Posterior vena cava (tissue), 2 donors: ENCODE results near the gene SLC39A11. TPM values are rescaled to one million over a fixed set of nuclear protein-coding genes. Genes with fewer than 3 reads are reported as not detected.
"Not testable (repeated sequence)": the region's sequence is repeated elsewhere in the genome, so short reads cannot be mapped to it uniquely, and the experiment has no call there.

Source experiments
- DNase-seq: peaks from one replicate; pipeline ENCODE4 v3.0.0-alpha.2; 2020; ENCODE audit warnings: low spot score
- intact Hi-C, 2 donors: fragments of 100-400 bp; cut with DNase I; formaldehyde crosslinking; loops; one replicate each; pipeline versions ENCODE4 v1.14.1 to v1.14.2; 2022 to 2023
- total RNA-seq, 2 donors: library from RNA; stranded (reverse); fragmentation: NEBNext Ultra II Directional; extraction: Animal tissue kit (Norgen Biotek cat#: 25700); gene quantifications; one replicate each; pipeline ENCODE4 v1.2.1, GENCODE V29; 2021
- donor health status: DM: yes; HTN: yes; CAD: no.
- donor health status: DM: yes; HTN: yes; CAD: no.

SLC39A11 gene
- total RNA-seq, 2 donors from 2014 or later, result 20.6 to 25.8 TPM

DNA sequence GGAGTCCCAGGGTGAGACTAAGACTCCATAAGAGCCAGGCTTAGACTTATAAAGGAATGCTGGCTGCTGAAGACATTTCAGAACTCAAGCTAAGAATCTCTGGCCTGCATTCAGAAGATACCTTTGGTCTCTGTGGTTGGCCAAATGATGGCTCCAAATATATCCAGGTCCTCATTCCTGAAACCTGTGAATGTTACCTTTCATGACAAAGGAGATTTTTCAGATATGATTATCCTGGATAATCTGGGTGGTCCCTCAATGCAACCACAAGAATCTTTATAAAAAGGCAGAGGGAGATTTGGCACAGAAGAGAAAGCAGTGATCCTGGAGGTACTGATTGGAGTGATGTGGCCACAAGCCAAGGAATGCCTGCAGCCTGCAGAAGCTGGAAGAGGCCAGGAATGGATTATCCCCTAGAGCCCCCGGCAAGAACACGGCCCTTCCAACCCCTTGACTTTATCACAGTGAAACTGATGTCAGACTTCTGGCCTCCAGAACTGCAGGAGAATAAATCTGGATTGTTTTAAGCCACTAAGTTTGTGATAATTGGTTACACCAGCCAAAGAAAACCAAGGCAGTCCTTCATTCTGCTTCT is 253.3 kb downstream of the SLC39A11 start:
- DNase-seq, result no peak
- intact Hi-C loops, result loop anchor here in 1 of 2 donors (2.0 to 10.0 kb wide), 2 partner anchors 48 to 64 kb away; no protein-coding TSS in a partner anchor

DNA sequence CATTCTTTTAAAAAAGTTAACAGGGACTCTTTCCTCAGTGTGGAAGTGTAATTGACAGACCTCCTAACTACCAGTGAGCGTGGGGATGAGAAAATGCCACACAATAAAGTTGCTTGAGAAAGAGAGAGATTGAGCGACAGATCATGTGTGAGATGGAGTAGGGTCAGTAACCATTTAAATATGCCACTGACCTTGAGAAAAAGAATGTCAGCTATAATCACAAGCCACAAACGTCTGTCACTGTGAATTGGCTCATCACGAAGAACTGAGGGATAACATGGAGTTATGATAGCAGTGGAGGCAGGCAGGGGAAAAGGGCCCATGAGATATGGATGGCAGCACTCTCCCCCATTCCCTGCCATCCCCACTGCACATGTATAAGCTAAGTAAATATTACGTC is 253.9 kb downstream of the SLC39A11 start:
- intact Hi-C loops, result loop anchor here in 1 of 2 donors (2.0 to 10.0 kb wide), 2 partner anchors 48 to 64 kb away; no protein-coding TSS in a partner anchor
- DNase-seq, result no peak

DNA sequence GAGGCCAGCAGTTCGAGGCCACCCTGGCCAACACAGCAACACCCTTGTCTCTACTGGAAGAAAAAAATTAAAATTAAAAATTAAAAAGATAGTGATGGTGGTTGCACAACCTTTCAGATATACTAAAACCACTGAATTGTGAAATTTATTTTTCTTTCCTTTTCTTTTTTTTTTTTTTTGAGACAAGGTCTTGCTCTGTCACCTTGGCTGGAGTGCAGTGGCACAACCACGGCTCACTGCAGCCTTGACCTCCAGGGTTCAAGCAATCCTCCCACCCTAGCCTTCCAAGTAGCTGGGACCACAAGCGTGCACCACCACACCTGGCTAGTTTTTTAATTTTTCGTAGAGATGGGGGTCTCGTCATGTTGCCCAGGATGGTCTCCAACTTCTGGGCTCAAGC is 254.4 kb downstream of the SLC39A11 start:
- no peak for DNase-seq
- intact Hi-C loops, result loop anchor here in 1 of 2 donors (2.0 to 10.0 kb wide), 2 partner anchors 49 to 63 kb away; no protein-coding TSS in a partner anchor

DNA sequence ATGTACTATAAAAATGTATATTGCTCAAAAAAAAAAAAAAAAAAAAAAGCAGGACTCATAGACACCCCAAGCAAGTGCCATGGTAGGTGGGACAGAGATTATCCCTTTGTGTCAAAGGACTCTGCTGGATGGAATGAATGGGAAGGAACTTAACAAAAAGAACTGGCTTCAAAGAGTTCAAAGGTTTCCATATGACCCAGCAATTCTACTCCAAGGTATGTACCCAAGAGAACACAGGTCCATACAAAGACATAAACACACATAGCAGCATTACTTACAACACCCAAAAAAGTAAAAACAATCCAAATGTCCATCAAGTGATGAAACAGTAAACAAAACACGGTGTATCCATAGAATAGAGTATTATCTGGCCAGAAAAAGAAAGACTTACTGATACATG is 255.2 kb downstream of the SLC39A11 start:
- intact Hi-C loops, result loop anchor here in 1 of 2 donors (10.0 kb wide), 1 partner anchor 63 kb away; no protein-coding TSS in a partner anchor
- no peak for DNase-seq

DNA sequence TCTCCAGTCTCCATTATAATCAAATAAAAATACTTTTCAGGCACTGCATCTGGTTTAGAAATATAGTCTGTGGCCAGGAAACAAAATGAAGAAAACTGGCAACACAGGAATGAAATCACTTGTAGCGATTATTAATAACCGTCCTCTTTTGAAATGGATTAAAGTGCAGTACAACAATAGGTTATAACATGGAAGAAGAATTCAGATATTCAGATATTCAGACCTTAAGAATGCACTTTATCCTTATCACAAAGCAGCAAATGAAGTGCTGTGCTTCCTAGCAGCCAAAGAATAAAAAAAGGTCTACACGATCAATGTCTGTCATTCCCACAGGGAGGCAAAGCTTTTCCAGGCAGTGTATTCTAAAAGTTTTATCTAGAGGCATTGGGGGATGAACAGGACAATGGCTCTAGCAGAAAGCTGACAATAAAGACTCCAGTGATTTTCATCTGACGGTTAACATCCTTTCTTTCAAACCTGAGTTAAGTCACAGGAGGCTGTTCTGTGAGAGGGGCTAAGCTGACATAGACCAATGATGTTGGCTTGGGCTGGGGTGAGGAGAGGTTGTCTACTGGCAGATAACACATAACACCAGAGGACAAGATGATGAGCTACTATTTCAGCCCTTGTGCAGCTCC is 259.2 kb downstream of the SLC39A11 start:
- intact Hi-C loops, result loop anchor here in 1 of 2 donors (10.0 kb wide), 1 partner anchor 58 kb away; no protein-coding TSS in a partner anchor
- no peak for DNase-seq

DNA sequence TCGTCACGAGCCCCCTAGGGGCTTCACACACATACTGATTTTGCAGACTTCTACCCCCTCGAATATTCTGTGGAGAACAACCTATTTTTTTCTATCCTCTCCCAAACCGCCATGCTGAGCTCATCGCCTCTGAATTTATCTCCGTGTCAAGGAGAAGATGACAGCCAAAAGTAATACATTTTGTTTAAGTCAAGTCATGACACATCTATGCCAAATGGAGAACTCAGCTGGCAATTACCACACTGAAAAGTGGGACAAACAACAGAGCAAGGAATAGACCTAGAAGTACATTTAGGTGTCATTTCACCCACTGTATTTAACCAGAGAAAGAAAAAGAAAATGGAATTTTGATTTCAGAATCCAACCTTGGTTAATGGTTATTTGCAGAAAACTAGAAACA is 260.2 kb downstream of the SLC39A11 start:
- no peak for DNase-seq
- intact Hi-C loops, result loop anchor here in 1 of 2 donors (10.0 kb wide), 1 partner anchor 58 kb away; no protein-coding TSS in a partner anchor

DNA sequence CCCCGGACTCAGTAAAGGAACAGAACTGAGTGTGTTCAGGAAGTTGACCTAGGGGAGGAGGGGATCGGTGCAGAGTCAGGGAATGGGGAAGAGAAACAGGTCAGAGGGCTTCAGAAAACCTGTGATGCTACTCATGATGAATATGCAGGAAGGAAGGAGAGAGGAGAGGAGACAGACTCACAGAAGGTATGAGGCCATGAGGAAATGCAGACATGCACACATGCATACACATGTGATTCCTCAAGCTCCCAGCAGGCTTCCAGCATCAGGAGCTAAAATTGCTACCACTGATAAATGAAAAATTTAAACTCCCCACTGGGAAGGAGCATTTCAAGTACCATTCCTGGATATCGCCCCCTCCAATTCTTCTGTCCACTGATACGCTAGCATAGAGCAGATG is 262.6 kb downstream of the SLC39A11 start:
- DNase-seq, result no peak
- intact Hi-C loops, result loop anchor here in 1 of 2 donors (10.0 kb wide), 1 partner anchor 55 kb away; no protein-coding TSS in a partner anchor

DNA sequence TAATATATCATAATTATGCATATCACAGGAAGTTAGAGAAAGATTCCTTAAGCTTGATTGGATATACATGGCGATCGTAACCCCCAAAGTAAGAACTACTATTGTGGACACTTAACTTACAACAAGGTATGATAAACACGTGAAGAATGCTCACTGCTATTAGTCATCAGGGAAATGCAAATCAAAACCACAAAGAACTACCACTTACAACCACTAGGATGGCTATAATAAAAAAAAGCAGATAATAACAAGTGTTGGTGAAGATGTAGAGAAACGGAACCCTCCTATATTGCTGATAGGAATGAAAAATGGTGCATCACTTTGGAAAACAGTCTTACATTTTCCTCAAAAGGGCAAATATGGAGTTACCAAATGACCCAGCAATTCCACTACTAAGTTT is 265.9 kb downstream of the SLC39A11 start:
- intact Hi-C loops, result no loop called here
- no peak for DNase-seq

DNA sequence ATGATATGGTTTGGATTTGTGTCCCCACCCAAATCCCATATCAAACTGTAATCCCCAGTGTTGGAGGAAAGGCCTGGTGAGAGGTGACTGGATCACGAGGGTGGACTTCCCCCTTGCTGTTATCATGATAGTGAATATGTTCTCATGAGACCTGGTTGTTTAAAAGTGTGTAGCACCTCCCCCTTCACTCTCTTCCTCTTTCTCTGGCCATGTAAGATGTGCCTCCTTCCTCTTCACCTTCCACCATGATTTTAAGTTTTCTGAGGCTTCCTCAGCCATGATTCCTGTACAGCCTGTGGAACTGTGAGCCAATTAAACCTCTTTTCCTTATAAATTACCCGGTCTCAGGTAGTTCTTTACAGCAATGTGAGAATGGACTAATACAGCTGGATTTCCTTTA is 266.4 kb downstream of the SLC39A11 start:
- DNase-seq, intact Hi-C loops: not testable (repeated sequence)

DNA sequence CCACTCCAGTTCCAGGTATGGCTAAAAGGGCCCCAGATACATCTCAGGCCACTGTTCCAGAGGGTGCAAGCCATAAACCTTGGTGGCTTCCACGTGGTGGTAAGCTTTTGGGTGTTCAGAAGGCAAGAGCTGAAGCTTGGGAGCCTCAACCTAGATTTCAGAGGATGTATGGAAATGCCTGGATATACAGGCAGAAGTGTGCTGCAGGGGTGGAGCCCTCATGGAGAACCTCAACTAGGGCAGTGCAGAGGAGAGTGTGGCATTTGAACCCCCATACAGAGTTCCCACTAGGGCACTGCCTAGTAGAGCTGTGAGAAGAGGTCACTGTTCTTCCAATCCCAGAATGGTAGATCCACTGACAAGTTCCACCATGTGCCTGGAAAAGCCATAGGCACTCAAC is 267.3 kb downstream of the SLC39A11 start:
- no peak for DNase-seq
- intact Hi-C loops, result no loop called here

DNA sequence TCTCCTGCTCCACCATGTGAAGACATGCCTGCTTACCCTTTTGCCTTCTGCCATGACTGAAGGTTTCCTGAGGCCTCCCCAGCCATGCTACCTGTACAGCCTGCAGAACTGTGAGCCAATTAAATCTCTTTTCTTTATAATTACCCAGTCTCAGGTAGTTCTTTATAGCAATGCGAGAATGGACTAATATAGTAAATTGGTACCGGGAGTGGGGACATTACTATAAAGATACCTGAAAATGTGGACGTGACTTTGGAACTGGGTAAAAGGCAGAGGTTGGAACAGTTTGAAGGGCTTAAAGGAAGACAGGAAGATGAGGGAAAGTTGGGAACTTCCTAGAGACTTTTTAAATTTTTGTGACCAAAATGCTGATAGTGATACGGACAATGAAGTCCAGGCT is 268.2 kb downstream of the SLC39A11 start:
- intact Hi-C loops, DNase-seq: not testable (repeated sequence)

DNA sequence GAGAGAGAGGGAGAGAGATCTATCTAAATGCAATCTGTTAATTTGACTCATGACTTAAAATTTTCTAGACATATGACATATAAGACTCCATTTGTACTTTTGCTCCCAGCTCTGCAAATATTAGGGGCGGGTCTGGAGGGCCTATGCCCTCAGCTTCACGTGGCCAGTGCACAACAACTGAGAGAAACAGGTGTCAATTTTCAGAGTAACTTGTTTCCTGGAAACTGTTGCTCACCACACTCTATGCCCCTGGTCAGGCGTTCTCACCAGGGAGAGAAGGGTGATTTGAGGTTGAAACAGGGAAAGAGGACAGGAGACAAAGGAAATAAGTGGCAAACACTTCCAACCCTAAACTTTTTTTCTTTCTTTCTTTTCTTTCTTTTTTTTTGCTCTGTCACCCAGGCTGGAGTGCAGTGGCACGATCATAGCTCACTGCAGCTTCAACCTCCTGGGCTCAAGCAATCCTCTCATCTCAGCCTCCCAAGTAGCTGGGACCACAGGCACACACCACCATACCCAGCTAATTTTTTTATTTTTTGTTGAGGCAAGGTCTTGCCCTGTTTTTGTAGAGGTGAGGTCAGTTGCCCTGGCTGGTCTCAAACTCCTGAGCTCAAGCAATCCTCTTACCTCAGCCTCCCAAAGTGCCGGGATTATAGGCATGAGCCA is 270.0 kb downstream of the SLC39A11 start:
- intact Hi-C loops, result no loop called here
- DNase-seq, result no peak

DNA sequence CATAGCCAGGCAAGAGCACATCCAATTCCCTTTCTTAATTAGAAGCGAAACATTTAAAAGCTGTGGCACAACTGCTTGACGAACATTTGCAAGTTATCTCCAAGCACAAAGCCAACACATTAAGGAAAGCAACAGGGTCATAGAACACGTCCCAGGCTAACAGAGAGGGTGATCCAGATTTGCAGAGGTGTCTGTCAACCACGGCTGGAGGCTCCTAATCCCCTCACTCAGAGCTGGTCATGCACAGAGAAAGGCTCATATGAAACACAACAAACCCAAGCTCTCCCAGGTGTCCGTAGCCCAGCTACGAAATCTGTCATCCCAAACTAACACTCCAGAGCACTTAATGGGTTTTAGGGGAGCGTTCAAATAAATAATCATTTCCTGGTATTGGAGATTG is 276.1 kb downstream of the SLC39A11 start:
- DNase-seq, result no peak
- intact Hi-C loops, result no loop called here

DNA sequence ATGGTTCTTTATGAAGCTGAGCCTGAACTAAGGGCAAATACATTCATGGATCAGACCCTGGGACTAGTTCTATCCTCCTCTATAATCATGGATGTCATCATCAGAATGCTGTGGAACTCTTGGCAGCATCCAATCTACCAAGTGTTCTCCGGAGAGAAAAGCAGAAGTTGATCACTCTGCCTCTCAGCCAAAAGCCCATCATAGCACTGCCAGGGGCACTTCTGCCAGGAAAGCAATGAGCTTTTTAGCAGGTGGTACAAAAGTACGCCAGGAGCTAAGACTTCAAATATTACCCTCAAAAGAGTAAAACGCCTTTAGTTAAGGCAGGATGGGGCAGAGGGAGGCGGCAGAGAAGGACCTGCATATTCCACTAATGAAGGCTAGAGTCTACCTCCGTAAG is 279.0 kb downstream of the SLC39A11 start:
- intact Hi-C loops, result no loop called here
- no peak for DNase-seq

DNA sequence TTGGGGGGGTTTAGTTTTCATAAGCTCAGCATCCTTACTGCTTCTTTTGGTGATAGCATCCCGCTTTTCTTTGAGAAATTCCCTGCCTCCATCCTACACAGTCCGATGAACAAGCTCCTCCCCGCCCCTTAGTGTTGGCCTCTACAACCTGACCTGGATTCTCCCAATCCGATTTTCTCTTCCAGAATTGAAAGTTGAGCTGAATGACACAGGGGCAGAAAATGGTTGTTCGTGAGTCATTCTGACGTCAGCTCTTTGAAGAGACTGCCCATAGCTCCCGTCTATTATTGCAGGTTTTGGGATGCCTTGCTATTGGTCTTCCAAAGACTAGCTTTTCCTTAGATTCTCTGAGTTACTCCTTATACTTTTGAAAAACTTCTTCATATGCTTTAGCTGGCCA is 279.7 kb downstream of the SLC39A11 start:
- DNase-seq, result no peak
- intact Hi-C loops, result no loop called here

DNA sequence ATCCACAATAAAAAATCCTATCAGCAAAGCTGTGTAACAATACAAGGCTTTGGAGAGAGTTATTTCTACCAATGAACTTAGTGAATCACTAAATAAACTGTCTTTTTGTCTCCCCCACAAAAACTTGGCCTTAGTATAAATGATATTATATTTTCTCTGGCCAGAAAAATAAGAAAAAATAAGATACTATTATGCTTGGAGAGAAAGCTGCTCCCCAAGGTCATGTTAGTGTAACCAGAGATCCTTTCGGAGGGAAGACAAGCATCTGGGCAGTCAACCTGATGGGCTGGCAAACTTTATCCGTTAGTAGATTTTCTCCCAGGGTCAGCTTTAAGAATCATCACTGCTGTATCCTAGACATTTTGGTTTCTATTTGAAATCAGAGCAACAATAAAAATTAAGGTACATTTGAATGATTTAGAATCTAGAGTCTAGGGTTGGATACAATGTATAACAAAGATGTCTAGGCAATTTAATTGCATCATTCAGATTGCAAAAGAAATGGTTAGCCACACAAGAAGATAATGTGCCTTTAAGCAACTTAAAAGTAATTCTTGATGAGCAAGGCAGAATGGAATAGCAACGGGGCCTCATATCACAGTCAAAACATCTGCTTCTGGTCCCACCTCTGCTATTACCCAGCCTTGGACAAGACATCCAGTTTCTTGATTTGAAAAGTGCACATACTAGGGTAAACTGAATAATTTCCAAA is 280.4 kb downstream of the SLC39A11 start:
- intact Hi-C loops, result no loop called here
- DNase-seq, result no peak

DNA sequence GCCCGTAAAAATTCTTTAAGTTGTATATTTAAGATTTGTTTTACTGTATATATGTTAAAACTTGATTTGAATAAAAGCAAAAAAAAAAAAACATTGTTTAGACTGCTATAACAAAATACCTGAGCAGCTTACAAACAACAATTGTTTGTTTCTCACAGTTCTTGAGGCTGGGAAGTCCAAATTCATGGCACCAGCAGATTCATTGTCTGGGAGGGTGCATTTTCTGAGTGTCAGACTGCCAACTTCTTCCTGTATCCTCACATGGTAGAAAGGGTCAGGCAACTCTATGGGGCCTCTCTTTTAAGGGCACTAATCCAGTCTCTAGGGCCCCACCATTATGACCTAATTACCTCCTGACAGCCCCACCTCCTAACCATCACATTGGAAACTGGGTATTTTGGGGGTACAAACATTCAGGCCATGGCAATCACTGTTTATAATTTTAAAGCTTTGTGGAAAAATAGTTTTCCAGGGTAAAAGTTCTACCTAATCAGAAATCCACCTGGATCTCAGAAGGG is 281.4 kb downstream of the SLC39A11 start:
- DNase-seq, result no peak
- intact Hi-C loops, result no loop called here

DNA sequence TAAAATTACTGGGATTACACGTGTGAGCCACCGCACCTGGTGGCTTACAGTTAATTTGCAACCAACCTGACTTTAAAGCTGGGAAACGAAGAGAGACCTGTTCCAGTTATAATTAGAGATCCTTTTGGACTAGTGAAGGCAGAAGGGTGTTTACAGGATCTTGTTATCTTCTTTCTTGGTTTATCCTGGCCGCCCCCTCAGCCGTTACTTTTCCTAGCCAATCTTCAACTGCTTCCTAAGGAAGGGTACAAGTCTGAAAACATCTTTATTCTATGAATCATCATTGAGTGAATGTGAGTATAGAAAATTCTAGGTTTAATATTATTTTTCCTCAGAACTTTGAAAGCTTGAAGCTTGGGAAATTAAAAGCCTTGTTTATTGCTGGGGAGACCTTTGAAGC is 286.5 kb downstream of the SLC39A11 start:
- intact Hi-C loops, result no loop called here
- DNase-seq, result no peak

DNA sequence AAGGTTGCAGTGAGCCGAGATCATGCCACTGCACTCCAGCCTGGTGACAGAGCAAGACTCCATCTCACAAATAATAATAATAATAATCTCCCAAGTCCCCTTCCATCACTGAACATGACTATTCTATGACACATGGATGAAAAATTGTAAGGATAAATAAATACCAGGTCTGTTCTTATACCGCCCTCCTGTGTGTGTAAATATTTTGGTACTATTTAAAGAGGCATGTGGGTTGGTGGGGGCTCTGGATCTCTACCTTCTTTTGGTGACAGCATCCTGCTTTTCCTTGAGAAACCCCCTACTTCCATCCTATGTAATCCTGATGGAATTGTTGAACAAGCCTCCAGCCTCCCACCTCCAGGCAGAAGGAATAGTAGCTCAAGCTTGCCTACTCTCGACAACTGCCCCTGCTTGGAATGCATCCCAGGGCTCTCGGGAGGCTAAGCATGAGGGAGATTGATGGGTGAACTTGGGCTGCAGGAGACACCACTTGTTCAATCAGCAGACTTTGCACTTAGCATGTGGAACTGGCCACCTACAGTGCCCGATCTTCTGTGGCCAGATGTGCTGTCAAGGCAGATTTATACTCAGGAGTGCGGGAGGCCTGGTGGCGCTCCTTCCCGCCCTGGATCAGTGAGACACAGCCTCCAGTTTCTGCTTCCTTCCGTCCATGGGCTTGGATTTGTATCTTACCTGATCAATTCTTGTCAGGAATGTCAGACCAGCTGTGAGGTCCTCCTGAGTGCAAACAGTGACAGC is 287.4 kb downstream of the SLC39A11 start:
- DNase-seq, result no peak
- intact Hi-C loops, result no loop called here
